Measurements from ENCODE around the gene TCP11X1.
"Not testable (repeated sequence)": the region's sequence is repeated elsewhere in the genome, so short reads cannot be mapped to it uniquely, and the experiment has no call there.

Gene TCP11X1

GRCh38 chrX:102214986-102215385 lies at the start of gene TCP11X1:
Gene TCP11X1, plus strand, starts transcription at chrX:102215301.
- not testable (repeated sequence) for DNase-seq (ENCODE audit: low read depth)

GRCh38 chrX:102185967-102186720 lies 29.0 kb upstream of the TCP11X1 start:
- no peak for DNase-seq (ENCODE audit: low read depth)

GRCh38 chrX:102207940-102208339 lies 7.2 kb upstream of the TCP11X1 start:
- not testable (repeated sequence) for DNase-seq (ENCODE audit: low read depth)

GRCh38 chrX:102216497-102216896 lies 1.4 kb downstream of the TCP11X1 start:
- not testable (repeated sequence) for DNase-seq (ENCODE audit: low read depth)

- not testable (repeated sequence) for DNase-seq (ENCODE audit: low read depth)
Measured at GRCh38 chrX:102235678-102236077, 20.6 kb downstream of the TCP11X1 start.

GRCh38 chrX:102240265-102240664 lies 25.2 kb downstream of the TCP11X1 start:
- not testable (repeated sequence) for DNase-seq (ENCODE audit: low read depth)

GRCh38 chrX:102246893-102247292 lies 31.8 kb downstream of the TCP11X1 start, which contains the start of gene NXF2:
Gene NXF2, plus strand, starts transcription at chrX:102247167. Its CDS starts 59,912 bp downstream, at chrX:102307079.
- DNase-seq (ENCODE audit: low read depth) = not testable (repeated sequence)

GRCh38 chrX:102272231-102272630 lies 57.1 kb downstream of the TCP11X1 start:
- DNase-seq (ENCODE audit: low read depth) = not testable (repeated sequence)
